K562 (cell line): ENCODE data around the gene SLIRP. TPM values are rescaled to one million over a fixed set of nuclear protein-coding genes. Genes with fewer than 3 reads are reported as not detected.
"Not testable (repeated sequence)": the region's sequence is repeated elsewhere in the genome, so short reads cannot be mapped to it uniquely, and the experiment has no call there.

Source experiments
- ATAC-seq: fragments of 200-7000 bp; cut with Tn5 transposase; 3 replicates; pipeline ENCODE4 v1.9.1; 2020; ENCODE audit warnings: moderate library complexity
- BruUV-seq: library from RNA; stranded (reverse); fragments of 400-500 nt; replicated peaks from 2 replicates; lab custom pipeline; 2021; lab: Mats Ljungman, UMichigan
- CTCF ChIA-PET: fragments of 300-600 bp; formaldehyde crosslinking; extraction: SDS; loops from one replicate; lab custom pipeline; 2021; ENCODE audit warnings: low intra/inter-chr PET ratio; lab: Yijun Ruan, JAX
- POLR2A ChIA-PET: fragments of 300-600, 350-650 bp; sonication (Branson Sonifier 250); formaldehyde crosslinking; extraction: SDS; loops from one replicate; lab custom pipeline; 2021; ENCODE audit warnings: antibody characterized with exemption, inconsistent platforms; lab: Yijun Ruan, JAX
- DNase-seq, 4 experiments: peaks; one replicate each; pipeline versions ENCODE4 v3.0.0 to v3.0.0-alpha.2; 2011 to 2018; ENCODE audit warnings: low spot score in 3 of 4, mixed read lengths in 3 of 4; ENCODE audit errors: extremely low read depth in 1 of 4
- FAIRE-seq: peaks from 2 replicates; lab custom pipeline; 2011; peaks lifted over from hg19 to GRCh38; lab: Jason Lieb, UNC
- H2AFZ ChIP-seq: 2 replicates; pipeline ENCODE4 v1.6.0; 2011; ENCODE audit warnings: low read depth, low read length, control low read depth, inconsistent platforms
- H3K27ac ChIP-seq: fragments of 200-600 bp; 3 replicates; pipeline ENCODE4 v1.8.0; 2011; ENCODE audit warnings: low read depth, mild to moderate bottlenecking, control low read depth, inconsistent platforms, low read length, moderate library complexity, mixed read lengths; ENCODE audit errors: extremely low read depth
- H3K27me3 ChIP-seq, 2 experiments: fragments of 300-600 bp in 1 of 2; 2 replicates in 1 of 2; 3 replicates in 1 of 2; pipeline versions ENCODE4 v1.6.0 to v1.8.0; 2011; ENCODE audit warnings: inconsistent platforms in 2 of 2, low read length in 2 of 2, mild to moderate bottlenecking in 1 of 2, mixed read lengths in 1 of 2, moderate library complexity in 1 of 2; ENCODE audit not compliant: control insufficient read depth in 2 of 2, insufficient read depth in 2 of 2
- H3K36me3 ChIP-seq: fragments of 300-600 bp; 3 replicates; pipeline ENCODE4 v1.8.0; 2011; ENCODE audit warnings: mild to moderate bottlenecking, low read length, inconsistent platforms; ENCODE audit not compliant: control insufficient read depth, insufficient read depth
- H3K4me1 ChIP-seq, 2 experiments: fragments of 200-600 bp in 1 of 2; replicated peaks in 1 of 2; 2 replicates in 1 of 2; 3 replicates in 1 of 2; pipeline versions ENCODE4 v1.5.1 to v1.8.0; 2011; ENCODE audit warnings: inconsistent platforms in 2 of 2, low read length in 2 of 2, mild to moderate bottlenecking in 1 of 2, mixed read lengths in 1 of 2, moderate library complexity in 1 of 2; ENCODE audit not compliant: control insufficient read depth in 2 of 2, insufficient read depth in 2 of 2
- H3K4me2 ChIP-seq: 2 replicates; pipeline ENCODE4 v1.6.1; 2011; ENCODE audit warnings: low read length, control low read depth, inconsistent platforms, mixed read lengths; ENCODE audit not compliant: insufficient read depth
- H3K4me3 ChIP-seq: fragments of 200-600 bp; sonication (generic), shearing (Covaris generic); 2 replicates; pipeline ENCODE4 v1.5.1; 2016; ENCODE audit warnings: control low read depth, inconsistent platforms
- H3K79me2 ChIP-seq: fragments of 200-600 bp; 3 replicates; pipeline ENCODE4 v1.8.0; 2011; ENCODE audit warnings: low read length, inconsistent platforms; ENCODE audit not compliant: control insufficient read depth, insufficient read depth
- H3K9ac ChIP-seq, 2 experiments: 2 replicates each; pipeline versions ENCODE4 v1.6.0 to v1.6.1; 2011; ENCODE audit warnings: low read depth in 2 of 2, low read length in 2 of 2, control low read depth in 1 of 2, inconsistent platforms in 1 of 2, mild to moderate bottlenecking in 1 of 2, mixed read lengths in 1 of 2; ENCODE audit not compliant: insufficient read depth in 1 of 2
- H3K9me1 ChIP-seq: one replicate; pipeline ENCODE4 v1.6.0; 2011; ENCODE audit warnings: inconsistent platforms, mild to moderate bottlenecking, low read length, moderate library complexity; ENCODE audit not compliant: control insufficient read depth, insufficient read depth
- H3K9me3 ChIP-seq: replicated peaks from 2 replicates; pipeline ENCODE4 v1.5.1; 2011; ENCODE audit warnings: low read depth, low read length, inconsistent platforms; ENCODE audit not compliant: control insufficient read depth, insufficient read depth
- H4K20me1 ChIP-seq: replicated peaks from 2 replicates; pipeline ENCODE4 v1.6.1; 2011; ENCODE audit warnings: low read length, inconsistent platforms, mixed read lengths; ENCODE audit not compliant: control insufficient read depth, insufficient read depth
- RFX1 ChIP-seq: fragments of 450-650 bp; IDR thresholded peaks from 2 replicates; pipeline ENCODE4 v1.6.1; 2016; ENCODE audit warnings: mild to moderate bottlenecking, moderate library complexity
- ZNF12 ChIP-seq: sonication (generic); formaldehyde crosslinking; IDR thresholded peaks from 2 replicates; pipeline ENCODE4 v1.4.0; 2020; ENCODE audit warnings: mild to moderate bottlenecking, missing genetic modification reagents
- ZNF347 ChIP-seq: fragments of 450-650 bp; formaldehyde crosslinking; IDR thresholded peaks from 2 replicates; pipeline ENCODE4 v1.4.0; 2020; ENCODE audit warnings: low read depth, mild to moderate bottlenecking, moderate library complexity
- WGBS: fragments of 100-300 bp; shearing (Covaris generic); methylation state at CpG from one replicate; pipeline ENCODE4 v1.1.6; 2016; ENCODE audit warnings: low coverage, mixed read lengths; ENCODE audit not compliant: insufficient coverage; ENCODE audit errors: missing lambda C conversion rate; 5-methylcytosine and 5-hydroxymethylcytosine counted together
- in situ Hi-C: fragments of 300-500 bp; cut with MboI; formaldehyde crosslinking; loops from 4 replicates; pipeline ENCODE4 v1.15.0; 2018; ENCODE audit warnings: inconsistent platforms, mixed read lengths
- intact Hi-C: fragments of 100-400 bp; cut with micrococcal nuclease; formaldehyde crosslinking; loops from 2 replicates; pipeline ENCODE4 v1.14.2; 2022
- polyA plus RNA-seq, 8 experiments: library from polyadenylated mRNA; depleted of rRNA in 4 of 8; stranded (reverse) in 5 of 8; unstranded in 3 of 8; fragments of >200 nt; fragmentation: Nextera tagmentation in 2 of 8; fragmentation: Illumina TruSeq in 1 of 8; extraction: Ambion mirVana in 2 of 8; extraction: Trizol in 1 of 8; gene quantifications; 2 replicates each; pipeline versions ENCODE4 v1.2.1 to v1.2.3, GENCODE V29; 2011 to 2014; ENCODE audit warnings: inconsistent platforms in 1 of 8, missing spikeins in 1 of 8
- total RNA-seq, 7 experiments: library from RNA; depleted of rRNA in 6 of 7; stranded (reverse); fragments of >200 nt in 6 of 7; fragmentation: Illumina TruSeq in 2 of 7; extraction: Trizol in 2 of 7; gene quantifications; 2 replicates each; pipeline versions ENCODE4 v1.2.1 to v1.2.3, GENCODE V29; 2011 to 2021; ENCODE audit warnings: low replicate concordance in 1 of 7

SLIRP gene
- total and polyA plus RNA-seq, 9 of the 15 experiments (the other 6 are each of a cell fraction or from before 2014, with no cell fraction given), result 251 to 1,905 (median 491) TPM

GRCh38 chr14:77660754-77661153, 47.1 kb upstream of the SLIRP start:
- H3K9ac ChIP-seq, result no peak overlapping the region
- ATAC-seq, result no peak
- H3K4me3 ChIP-seq, result no peak overlapping the region
- intact Hi-C loops, result no loop called here
- no peaks in the 10 kb centered on the region for H3K9me1 ChIP-seq
- no peaks in the 10 kb centered on the region for H3K36me3 ChIP-seq
- H3K27me3 ChIP-seq, result no peaks in the 10 kb centered on the region
- TF ChIP-seq ZNF12 (CRISPR knock-in tag) (no peak), ZNF347 (no peak), RFX1 (peak; percentile 52; the same call in 1 of the 2 replicates)
- TF ChIP-seq, all 486 proteins: peak for 1
- Histone ChIP-seq H3K79me2 (no peaks in the 10 kb centered on the region), H4K20me1 (no peaks in the 10 kb centered on the region), H3K27ac (no peak overlapping the region), H3K9me3 (no peaks in the 10 kb centered on the region), H3K4me2 (no peak overlapping the region), H3K4me1 (no peaks in the 10 kb centered on the region; a peak in 2 of 5 replicates), H2AFZ (no peak overlapping the region)
- CTCF ChIA-PET, result no interaction called here
- in situ Hi-C loops, result loop anchor here (25.0 kb wide), 1 partner anchor 927 kb away; no protein-coding TSS in a partner anchor
- no TSS peak for BruUV-seq
- WGBS, result 7% methylated on average over 4 of the region's 7 CpGs
- POLR2A ChIA-PET, result no interaction called here
- no peak for FAIRE-seq
- no peak for DNase-seq

GRCh38 chr14:77661562-77661961, 46.3 kb upstream of the SLIRP start:
- BruUV-seq, ATAC-seq, H3K4me3 ChIP-seq, POLR2A ChIA-PET, H4K20me1 ChIP-seq, DNase-seq, H3K79me2 ChIP-seq, H3K9me1 ChIP-seq, H3K27ac ChIP-seq, CTCF ChIA-PET, H3K27me3 ChIP-seq, H3K9ac ChIP-seq, intact Hi-C loops, H2AFZ ChIP-seq, H3K4me1 ChIP-seq, H3K36me3 ChIP-seq, H3K9me3 ChIP-seq, H3K4me2 ChIP-seq, FAIRE-seq: not testable (repeated sequence)
- WGBS, result 8% methylated on average over 2 of the region's 9 CpGs
- in situ Hi-C loops, result loop anchor here (25.0 kb wide), 1 partner anchor 926 kb away; no protein-coding TSS in a partner anchor
